GM18511 (cell line): ENCODE results near the gene LAD1.

Source experiments
- ATAC-seq: cut with Tn5 transposase; IDR thresholded peaks from one replicate; pipeline ENCODE4 v1.9.1; 2021; ENCODE audit warnings: mild to moderate bottlenecking, moderate library complexity; ENCODE audit not compliant: unreplicated experiment

Gene LAD1

DNA sequence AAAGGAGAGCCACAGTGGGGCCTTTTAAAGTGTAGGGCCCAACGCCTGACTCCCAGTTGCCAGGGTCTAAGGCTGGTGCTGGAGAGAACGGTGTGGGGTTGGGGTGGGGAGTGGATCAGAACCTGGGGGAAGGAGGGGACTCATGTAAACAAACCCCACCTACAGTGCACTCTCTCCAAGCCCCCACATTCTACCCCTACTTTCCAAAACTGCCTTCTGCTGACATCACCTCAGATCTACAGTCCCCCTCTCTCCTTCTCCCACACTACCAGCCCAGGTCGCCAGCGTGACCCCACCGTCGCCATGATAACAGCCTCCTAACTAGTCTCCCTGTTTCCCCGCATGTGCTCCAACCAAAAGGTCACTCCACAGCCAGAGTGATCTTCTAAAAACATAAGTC is 48.2 kb downstream of the LAD1 start:
- ATAC-seq: no peak

DNA sequence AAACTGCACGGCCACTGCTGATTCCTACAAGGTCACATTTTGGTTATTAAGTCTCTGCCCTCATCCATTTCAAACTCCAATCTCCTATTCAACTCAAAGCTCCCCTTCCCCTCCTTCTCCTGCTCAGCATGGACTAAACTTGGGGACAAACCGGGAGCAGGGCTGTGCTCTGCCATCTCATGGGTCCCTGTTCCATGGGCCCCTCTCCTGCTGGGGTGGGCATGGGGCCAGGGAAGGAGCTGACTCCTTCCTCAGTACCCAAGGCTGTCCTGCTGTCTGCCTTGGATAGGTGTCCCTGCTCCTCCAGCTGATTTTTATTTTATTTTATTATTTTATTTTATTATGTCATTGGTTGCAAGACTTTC is 48.8 kb downstream of the LAD1 start:
- ATAC-seq: no peak

DNA sequence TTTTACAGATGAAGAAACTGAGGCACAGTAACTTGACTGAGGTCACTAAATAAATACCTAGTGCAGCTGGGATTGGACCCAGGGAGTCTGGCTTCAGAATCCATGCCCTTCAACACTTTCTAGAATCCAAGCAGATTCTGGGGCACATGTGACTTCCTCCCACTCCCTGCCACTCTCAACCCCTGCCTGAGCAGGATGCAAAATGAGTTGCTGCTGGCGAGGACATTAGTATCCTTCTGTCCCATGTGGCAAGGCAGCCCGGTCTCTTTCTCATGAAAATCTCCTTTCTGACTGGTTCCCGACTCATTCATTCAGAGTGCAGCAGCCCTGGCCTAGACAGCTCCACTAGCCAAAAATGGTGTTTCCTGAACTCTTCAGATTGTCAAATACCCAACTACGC is 50.0 kb downstream of the LAD1 start:
- ATAC-seq: no peak

DNA sequence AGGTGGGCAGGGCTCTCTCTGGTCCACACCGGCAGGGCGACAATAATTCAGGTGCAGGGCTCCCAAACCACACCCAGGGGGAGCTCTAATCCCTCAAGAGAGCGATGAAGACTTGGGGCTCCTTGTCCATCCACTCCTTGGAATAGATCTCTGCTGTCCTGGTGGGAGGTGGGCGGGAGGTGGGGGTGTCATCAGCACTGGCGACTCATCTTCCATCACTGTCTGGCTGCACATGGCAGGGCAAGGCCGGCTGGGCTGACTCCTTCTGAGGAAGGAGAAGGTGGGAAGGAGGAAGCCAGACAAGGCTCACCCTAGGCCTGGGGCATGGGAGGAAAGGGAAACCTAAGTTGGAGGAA is 50.9 kb downstream of the LAD1 start:
- peak; percentile 56 for ATAC-seq

DNA sequence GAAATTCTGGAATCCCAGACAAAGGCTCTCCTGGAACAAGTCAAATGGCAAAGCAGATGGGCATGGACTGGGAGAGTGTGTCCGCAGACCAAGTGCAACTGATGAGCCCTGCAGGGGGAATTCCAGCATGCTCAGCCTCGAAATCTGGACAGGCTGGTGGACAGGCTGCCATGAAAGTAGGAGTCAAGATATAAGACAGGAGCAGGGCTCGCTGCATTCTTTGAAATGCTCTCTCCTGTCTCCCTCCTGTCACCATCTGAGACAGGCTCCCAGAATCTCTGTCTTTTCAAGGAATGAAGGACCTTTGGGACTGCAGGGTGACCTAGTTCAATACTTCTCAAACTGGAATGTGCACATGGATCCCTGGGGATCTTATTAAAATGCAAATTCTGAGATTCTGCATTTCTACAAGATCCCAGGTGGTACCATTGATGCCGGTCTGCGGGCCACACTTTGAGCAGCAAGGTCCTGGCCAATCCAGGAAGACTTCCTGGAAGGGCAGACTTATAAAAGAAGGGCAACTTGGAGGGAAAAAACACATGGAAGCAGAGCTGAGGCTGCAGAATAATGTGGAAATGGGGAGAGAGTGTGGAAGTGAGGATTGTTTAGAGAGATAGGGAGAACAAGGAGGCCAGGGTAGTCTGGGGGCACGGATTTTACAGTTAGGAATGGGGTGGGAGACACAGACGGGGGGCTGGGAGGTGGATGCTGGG is 51.5 kb downstream of the LAD1 start:
- no peak for ATAC-seq

DNA sequence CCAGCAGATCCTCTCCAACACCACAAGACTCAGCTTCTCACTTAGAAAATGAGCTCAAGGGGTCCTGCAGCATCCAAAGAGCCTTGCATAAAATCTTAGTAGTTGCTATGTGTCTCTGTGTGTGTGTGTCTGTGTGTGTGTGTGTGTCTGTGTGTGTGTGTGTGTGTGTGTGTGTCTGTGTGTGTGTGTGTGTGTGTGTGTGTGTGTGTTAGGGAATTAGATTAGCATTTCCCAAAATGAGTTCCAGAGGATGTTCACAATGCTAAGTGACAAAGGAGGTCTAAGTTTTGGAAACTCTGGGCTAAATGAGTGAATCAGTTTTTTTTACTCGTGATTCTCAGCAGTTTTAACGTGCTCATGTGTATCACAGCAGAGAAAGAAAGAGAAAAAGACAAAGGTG is 52.1 kb downstream of the LAD1 start:
- no peak for ATAC-seq

DNA sequence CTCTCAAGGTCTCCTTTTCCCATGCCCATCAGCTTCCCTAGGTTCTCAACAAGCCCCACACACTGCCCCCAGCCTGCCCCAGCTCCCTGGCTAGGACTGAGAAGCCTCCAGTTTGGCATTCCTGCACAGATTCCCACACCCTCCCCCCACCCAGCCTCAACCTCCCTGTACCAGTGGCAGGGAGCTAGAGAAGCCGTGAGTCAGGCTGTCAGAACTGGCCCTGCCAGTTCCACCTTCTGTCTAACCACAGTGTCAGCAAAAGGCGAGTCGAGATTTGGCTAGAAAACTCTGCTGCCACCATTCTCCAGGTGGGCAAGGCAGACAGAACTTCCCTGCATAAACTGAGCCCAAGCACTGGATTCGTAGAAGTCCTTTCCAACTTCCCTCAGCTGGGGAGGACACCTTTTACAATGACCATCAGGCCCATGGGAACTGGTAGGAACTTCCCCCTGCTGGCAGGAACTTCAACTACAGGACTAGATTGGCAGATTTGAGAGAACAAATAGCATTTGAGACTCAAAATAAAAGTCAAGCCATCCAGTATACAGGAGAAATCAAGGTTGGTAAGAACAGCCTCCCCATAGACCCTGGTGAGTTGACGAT is 52.7 kb downstream of the LAD1 start:
- ATAC-seq: no peak

DNA sequence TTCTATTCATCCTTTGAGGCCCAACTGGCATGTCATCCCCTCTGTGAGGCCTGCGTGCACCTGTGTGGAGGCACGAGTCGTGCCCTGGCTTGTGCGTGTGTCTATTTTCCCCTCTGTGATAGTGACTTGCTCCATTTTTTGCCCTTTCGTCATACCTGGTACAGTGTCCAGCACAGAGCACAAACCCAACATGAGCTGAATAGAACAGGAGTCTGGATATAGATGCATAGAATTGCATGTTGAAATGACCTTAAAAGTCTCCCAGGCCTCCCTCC is 54.1 kb downstream of the LAD1 start:
- no peak for ATAC-seq

DNA sequence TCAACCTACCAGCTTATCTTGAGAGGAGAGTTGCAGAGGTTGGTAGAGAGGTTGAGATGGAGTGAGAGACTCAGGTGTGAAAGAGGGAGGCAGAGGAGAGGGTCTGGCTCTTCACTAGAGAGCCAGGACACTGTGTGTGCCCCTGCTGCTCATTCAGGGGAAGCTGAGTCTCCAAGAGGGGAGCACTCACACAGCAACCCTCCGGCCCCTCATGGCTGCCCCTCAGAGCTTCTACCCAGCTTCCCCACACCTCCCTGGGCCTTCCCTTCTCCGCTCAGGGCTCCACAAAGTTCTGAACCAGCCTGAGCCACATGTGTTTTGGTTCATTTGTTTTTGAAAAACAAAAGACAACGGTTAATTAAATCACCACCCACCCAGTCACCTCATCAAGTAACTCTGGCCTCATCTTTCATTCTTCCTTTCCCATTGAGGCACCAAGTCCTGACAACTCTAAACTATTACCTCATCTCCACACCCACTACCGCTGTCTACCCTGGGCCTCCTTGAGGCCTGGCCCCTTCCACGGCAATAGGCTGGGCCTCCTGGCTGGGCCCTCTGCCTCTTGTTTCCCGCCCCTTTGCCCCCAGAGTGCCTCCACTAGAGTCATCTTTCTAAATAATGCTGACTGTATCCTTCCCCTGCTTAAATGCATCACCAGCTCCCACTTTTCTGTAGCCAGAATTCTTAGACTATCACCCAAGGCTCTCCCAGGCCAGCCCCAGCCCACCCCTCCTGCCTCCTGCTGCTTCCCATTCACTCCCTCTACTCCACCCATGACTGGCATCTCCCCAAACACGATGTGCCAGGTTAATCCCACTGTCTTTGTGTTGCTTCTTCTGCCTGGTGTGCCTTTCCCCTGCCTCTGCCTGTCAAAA is 54.7 kb downstream of the LAD1 start:
- ATAC-seq: no peak

DNA sequence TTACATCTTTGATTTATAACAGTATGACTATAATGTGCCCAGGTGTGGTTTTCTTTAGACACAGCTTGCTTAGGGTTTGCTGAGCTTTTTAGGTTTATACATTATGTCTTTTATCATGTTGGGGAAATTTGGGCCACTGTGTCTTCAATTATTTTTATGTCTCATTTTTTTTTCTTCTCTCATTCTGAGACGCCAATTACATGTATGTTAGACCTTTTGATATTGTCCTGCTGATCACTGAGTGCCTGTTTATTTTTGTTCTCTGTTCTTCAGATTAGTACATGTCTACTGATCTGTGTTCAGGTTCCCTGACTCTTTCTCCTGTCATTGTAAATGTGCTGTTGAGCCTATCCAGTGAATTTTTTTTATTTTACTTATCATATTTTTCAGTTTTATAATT is 57.7 kb downstream of the LAD1 start:
- ATAC-seq: no peak

DNA sequence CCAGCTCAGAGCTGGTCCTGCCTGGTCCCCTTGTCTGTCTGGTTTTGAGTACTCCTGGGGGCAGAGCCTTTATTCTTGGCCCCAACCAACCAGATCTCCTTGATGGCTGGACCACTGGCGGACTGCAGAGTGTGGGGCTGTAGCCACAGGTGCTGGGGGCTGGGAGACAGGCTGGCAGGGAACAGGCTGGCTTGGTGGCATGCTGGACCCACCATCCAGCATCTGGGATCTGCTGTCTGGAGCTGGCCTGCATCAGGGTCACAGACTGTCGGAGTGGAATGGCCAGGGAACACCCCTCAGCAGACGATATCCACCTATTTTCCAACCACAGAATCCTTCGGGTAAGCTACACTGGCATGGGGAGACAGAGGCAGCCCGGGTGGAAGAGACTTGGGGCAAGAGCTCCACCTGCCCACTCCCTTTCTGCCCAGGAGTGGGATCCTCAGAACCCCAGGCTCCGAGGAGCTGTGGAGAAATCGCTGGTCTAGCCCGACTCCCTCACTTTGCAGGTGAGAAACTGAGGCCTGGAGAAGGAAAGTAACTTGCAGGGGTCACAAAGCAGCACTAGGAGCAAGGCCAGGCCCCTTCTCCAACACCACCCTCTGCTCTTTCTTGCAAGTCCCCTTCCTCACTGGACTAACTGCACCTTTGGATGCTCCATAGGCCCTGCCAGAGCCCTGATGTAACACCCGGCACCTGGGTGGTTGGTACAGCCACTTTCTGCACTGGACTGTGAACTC is 62.2 kb downstream of the LAD1 start:
- ATAC-seq: no peak

DNA sequence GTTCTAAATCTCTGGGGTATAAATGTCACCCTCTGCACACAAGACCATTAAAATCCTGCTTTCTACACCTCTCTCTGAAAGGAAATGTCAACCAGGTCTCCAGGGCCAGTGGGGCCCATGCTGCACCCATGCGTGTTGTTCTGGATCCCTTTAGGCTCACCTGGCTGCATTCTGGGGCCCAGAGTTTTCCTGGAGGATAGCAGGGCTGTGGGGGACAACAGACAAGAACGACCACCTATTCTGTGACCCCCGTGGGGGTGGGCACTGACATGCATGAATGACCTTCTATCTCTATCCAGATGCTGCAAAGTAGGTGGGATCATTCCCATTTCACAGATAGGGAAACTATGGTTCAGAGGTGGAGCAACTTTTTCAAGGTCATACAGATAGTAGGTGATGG is 63.2 kb downstream of the LAD1 start:
- ATAC-seq: no peak

DNA sequence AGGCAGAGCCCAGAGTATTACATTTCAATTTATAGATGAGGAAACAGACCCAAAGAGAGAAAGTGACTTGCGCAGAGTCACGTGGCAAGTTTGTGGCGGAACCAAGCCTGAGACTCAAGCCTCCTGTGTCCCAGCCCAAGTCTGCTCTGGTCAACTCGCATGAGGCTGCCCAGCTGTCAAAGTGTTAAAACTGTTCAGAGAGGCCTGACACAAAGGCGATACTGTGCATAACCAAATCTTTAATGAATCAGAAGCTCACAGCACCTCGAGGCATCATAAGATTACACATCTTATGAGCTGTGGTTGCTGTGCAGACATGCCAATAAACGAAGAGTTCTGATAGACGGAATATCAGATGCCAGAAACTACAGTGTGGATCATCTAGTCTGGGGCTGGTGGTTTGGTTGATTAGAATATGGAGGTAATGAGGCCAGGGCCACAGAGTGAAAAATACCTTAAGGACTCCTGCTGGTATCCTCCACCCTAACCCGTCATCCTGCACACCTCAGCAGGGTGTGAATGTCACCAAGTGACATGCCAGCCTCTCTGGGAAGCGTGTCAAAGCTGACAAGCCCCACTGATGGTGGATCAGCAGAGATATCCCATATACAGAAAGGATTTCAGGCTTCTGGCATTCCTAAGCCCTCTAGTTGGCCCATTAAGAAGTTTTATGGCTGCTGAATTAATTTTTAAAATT is 63.8 kb downstream of the LAD1 start:
- no peak for ATAC-seq

DNA sequence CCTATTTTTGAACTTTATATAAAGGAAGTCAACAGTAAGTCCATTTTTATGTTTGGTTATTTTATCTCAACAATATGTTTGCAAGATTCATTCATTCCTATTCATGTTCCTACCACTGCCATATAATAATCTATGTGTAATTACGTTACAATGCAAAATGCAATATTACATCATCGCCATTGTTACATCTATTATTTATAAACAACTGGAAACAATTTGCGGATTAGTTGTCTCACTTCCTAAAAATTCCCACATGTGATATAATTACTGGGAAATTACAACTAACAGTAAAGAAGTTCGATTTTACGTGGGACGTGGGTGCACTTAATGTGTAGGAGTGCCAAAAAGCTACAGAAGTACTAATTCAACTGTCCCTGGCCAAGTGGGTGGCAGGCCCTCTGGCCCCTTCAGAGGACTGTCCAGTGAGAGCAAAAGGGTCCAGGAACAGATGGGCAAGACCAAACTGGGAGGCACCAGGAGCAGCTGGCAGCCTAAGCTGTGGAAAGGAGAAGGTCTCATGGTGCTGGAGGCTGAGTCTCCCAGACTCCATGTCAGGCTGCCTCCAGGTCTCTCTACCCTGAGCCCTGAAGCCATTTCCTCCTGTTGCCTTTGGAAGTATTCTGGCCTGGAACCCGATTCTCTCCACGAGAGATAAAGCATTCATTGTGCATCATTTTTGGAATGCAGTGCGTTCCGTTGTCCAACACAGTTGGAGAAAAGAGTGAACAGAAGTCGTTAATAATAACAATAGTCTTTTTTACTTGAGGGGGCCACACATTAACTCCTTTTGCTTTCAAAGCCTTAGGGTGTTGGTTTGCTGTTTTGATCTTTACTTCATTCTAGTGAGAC is 64.6 kb downstream of the LAD1 start:
- no peak for ATAC-seq

DNA sequence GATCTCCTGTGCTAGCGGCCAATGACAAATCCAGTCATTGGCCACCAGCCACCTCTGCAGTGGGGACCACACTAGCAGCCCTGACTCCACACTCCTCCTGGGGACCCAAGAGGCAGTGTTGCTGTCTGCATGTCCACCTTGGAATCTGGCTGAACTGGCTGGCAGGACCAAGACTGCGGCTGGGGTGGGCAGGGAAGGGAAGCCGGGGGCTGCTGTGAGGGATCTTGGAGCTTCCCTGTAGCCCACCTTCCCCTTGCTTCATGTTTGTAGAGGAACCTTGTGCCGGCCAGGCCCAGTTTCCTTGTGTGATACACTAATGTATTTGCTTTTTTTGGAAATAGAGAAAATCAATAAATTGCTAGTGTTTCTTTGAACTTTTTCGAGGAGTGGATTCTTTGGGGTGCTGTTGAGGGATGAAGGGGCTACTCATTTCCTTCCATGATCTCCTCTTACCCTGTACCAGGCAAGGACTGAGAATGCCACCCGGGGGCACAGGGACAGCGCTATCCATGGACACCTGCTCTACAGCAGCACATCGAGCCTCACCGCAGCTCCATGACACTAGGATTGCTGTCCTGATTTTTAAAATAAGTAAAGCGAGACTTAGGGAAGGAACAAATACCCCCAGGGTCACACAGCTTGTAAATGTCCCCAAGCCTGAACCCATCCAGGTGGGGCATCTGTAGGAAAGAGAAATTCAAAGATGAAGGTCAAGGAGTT is 66.3 kb downstream of the LAD1 start:
- ATAC-seq: no peak

DNA sequence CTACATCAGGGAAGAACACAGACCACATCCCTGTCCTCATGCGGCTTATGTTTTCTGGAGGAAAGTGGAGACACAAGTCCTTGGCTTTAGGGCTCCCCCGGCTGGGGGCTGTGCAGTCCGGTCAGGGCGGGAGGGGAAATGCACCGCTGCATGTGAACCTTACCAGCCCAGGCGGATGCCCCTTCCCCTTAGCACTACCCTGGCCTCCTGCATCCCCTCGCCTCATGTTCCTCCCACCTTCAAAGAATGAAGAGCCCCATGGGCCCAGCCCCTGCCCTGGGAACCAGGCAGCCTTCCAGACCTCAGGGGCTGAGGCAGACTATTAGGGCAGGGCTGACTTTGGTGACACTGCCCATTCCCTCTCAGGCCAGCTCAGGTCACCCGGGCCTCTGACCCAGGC is 67.1 kb downstream of the LAD1 start:
- no peak for ATAC-seq

DNA sequence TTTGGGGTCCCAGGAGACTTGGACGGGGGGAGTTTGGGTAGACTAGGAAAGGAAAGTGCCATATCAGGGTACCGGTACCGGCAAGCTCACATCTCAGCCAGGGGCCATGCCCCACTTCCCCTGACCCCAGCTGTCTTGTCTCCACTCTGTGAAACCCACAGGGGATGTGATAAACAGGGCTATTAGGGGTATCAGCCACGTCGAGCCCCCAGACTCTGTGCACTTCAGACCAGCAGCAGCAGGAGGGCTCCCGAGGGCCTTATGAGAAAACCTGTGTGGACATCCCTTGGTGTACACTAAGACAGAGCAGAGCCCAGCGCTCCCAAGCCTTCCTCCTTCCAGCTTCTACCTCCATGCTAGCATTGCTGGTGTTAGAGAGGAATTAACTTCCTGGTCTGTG is 68.0 kb downstream of the LAD1 start:
- ATAC-seq: no peak
